Iris pigment epithelial cell (primary cell): ENCODE measurements around the gene SAMM50.
A peak's percentile ranks its signal among the peaks of the same experiment; 100 is the strongest.

ENCODE experiments used
- DNase-seq: peaks from one replicate; pipeline ENCODE4 v3.0.0-alpha.2; 2011; ENCODE audit warnings: low read depth

SAMM50 gene

DNA sequence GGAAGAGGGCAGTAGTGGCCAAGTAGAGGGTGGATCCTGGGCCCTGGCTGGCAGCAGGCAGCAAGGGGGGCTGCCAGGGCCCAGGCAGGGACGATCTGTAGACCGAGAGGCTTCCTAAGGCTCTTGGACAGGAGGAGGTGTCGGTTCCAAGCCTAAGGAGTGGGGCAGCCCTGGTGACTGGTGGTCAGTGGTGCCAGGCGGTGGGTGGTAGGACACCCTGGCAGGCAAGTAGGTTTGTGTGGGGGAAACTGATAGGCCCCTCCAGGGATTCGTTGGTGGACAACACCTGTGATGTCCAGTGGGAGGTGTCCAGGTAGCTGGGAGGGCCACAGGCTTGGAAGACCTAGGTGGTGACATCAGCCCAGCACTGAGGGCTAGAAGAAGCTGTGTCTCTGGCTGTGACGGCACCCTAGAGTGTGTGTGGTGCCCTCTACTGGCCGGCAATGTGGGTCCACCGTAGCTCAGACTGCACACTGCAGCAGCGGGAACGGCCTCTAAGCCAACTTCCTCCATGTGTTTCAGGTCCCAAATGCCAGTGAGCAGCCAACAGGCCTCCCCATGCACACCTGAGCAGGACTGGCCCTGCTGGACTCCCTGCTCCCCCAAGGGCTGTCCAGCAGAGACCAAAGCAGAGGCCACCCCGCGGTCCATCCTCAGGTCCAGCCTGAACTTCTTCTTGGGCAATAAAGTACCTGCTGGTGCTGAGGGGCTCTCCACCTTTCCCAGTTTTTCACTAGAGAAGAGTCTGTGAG, 9.4 kb upstream of the SAMM50 start:
- DNase-seq: peak; percentile 65

DNA sequence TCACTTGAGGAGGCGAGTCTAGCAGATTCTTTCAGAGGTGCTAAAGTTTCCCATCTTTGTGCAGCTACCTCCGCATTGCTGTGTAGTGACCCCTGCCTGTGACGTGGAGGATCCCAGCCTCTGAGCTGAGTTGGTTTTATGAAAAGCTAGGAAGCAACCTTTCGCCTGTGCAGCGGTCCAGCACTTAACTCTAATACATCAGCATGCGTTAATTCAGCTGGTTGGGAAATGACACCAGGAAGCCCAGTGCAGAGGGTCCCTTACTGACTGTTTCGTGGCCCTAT, 8.9 kb upstream of the SAMM50 start:
- no peak for DNase-seq

DNA sequence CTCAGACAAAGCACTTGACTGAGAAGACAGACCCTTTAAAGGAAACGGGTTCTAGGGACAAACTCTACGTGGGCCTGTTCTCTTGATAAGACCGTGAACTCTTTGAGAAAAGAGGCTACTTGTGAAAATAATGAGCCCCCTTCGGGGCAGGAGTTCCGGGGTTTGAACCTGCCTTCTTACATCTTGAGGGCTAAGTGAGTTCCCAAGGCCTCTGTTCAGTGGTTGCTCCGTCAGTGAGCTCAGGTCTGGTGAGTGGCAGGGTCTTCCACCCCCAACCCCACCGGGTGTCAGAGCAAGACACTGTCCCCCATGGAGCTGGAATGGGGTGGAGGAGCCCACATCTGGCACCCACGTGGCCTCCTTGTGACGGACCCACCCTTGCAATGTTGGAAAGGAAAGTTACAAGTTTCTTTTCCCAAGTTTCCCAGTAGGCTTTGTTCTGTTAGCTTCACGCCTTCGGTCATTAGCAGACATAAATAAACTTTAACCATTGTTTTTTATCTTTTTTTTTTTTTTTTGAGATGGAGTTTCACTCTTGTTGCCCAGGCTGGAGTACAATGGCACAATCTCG, 6.3 kb upstream of the SAMM50 start:
- DNase-seq: no peak

DNA sequence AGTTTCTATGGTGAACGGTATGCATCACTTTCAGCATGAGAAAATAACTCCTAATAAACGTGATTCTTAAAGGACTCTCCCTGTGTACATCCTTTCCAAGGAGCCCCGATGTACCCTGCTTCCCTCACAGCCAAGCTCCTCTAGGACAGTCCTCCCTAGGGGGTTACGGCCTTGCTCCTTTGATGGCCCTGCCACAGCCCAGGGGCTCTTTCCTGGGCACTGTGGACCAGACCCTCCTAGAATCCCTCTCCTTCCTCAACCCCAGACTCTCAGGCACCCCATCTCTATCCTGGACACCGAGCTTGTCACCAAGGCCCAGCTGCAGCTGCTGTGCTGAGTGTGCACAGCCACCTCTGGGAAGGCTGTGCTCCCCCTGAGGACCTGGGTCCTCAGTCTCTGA, 3.9 kb upstream of the SAMM50 start:
- no peak for DNase-seq

GRCh38 chr22:43951966-43952365, 3.3 kb upstream of the SAMM50 start:
- DNase-seq: no peak

DNA sequence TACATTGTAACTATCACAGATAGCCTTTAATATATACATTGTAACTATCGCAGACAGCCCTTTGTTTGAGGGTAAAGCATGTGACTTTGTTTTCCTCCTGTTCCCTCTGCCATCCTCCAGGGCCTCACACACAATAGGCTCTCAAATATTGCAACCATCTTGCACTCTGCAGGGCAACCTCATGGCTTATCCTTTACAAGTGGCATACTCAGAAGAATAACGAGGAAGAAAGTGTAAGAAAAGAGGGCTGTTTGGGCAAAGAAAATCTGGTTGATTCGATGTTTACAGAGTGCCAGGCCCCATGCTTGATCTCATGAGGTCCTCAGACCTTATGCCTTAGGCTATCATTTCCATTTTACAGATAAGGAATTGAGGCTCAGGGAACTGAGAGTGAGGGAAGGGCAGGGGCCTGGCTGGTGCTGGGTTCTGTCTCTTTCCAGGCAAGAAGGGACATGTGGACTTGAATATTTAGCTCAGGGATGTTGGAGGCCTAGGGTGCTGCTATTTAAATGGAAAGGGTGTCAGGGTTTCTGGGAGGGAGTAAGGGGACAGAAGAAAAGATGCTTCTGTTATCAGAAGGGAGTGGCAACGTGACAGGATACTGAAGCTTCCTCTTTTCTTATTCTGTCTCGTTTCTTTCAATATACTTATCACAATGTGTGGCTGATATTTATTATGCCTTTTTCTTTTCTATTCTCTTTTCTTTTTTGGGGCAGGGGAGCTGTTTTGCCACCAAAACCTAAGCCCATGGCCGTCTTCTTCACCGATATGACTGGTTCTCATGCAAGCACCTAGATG, 1.1 kb upstream of the SAMM50 start:
- no peak for DNase-seq

GRCh38 chr22:43955883-43956782, 891 bp downstream of the SAMM50 start:
- DNase-seq: peak; percentile 30

DNA sequence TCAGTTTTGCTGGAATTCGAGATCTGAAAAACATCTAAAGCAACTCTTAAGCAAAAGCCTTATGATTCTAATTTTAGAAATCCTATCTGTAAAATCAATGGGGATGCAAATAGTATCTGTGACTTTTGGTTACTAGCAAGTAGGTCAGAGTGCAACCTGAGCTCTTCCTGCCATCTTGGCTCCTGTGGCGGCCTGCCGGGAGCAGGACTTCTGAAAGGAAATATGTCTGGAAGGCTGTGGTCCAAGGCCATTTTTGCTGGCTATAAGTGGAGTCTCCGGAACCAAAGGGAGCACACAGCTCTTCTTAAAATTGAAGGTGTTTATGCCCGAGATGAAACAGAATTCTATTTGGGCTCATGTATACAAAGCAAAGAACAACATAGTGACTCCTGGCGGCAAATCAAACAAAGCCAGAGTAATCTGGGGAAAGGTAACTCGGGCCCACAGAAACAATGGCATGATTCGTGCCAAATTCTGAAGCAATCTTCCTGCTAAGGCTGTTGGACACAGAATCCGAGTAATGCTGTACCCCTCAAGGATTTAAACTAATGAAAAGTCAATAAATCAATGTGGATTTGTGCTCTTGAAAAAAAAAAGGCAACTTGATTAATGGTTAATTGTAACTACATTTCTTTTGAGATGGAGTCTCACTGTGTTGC, 1.7 kb downstream of the SAMM50 start:
- no peak for DNase-seq

DNA sequence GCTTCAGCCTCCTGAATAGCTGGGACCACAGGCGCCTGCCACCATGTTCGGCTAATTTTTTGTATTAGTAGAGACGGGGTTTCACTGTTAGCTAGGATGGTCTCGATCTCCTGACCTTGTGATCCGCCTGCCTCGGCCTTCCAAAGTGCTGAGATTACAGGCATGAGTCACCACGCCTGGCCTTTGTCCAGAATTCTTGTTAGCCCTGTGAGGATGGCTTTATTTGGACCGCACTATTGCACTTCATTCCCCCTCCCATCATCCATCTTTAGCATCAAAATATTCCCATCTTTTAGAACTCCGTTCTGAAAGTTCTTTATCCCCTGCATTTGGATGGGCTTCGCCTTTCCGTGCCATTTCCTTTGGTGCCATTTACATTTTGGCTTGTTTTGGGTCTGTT, 2.6 kb downstream of the SAMM50 start:
- peak; percentile 28 for DNase-seq

DNA sequence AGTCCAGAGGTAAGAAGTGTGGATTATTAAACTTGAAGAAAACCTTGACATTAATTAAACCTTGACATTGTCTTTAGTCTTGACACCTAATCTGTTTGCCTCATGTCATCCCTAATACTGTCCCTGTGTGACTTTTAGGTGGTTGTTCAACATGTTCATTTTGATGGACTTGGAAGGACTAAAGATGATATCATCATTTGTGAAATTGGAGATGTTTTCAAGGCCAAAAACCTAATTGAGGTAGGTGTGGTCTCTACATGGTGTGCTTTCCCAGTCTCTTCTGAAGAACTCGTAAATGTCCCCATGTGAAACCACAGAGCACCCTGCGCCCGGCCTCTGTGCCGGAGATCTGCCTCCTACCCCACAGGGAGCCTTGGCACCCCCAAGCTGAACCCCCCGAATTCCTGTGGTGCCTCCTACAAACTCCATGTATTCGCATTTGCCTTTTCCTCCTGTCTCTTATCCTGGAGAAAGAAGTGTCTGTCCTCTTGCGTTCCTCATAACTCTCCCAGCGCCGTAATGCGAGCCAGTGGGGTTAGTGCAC, 9.1 kb downstream of the SAMM50 start:
- no peak for DNase-seq

DNA sequence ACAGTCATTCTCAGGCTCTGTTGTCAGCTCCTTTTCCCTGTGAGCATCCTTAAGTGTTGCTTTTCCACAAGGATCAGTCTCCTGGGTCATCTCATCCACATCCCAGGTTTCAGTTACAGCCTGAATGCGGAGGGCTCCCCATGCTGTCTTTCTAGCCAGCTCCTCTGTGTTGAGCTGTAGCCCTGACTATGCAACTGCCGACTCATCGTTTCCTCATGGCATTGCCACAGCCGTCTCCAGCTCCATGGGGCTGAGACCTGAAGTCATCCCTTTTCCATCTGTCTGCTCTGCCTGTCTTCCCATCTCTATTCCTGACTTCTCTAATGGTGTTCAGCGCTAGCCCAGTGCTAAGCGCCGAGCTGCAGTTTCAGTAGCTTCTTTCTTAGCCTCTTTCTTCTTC, 11.8 kb downstream of the SAMM50 start:
- DNase-seq: peak; percentile 26

GRCh38 chr22:43968614-43969013, 13.4 kb downstream of the SAMM50 start:
- no peak for DNase-seq

- no peak for DNase-seq
Measured at GRCh38 chr22:43969021-43969878, 14.0 kb downstream of the SAMM50 start.

GRCh38 chr22:43969989-43970755, 14.9 kb downstream of the SAMM50 start:
- DNase-seq: no peak

- DNase-seq: no peak
Measured at GRCh38 chr22:43971112-43971511, 15.9 kb downstream of the SAMM50 start.

DNA sequence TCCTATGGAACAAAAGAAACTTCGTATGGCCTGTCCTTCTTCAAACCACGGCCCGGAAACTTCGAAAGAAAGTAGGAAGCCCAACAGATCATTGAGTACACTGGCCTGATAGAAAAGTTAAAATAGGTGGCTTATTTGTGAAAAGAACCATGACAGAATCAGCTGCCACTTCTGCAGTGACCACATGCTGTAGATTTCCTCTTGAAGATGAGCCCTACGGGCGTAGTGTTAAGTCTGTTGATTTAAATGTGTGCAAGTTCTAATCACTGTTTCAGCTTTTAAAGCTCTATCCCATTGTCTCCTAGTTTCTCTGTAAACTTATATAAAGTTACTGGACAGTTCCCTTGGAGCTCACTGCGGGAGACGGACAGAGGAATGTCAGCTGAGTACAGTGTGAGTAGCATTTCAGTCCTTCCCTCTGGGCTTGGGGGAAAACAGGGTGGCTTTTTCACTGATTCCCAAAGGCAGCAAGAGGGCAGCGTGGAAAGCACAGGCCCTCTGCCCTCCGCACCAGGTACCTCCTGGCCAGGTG, 17.8 kb downstream of the SAMM50 start:
- no peak for DNase-seq

GRCh38 chr22:43974028-43974545, 18.8 kb downstream of the SAMM50 start:
- DNase-seq: no peak

DNA sequence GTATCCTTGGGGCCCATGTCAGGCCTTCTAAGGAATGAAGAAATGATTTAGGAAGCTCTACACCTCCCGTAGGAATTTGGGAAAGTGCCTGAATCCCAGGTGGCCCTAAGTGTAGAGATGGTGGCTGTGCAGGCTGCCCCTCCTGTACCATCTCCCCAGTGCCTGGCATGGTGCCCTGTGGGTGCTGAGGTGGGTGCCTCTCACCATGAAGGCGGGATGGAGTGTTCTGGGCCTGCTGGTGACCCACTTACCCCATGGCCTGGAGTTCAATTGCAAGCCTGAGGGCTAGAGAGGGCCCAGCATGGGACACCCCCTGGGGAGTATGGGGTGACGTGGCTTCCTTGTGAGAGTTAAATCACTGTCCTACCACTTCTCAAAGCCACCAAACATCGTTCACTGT, 19.8 kb downstream of the SAMM50 start:
- DNase-seq: no peak
